NCI-H2107 treated with DMSO at 0.1 percent for 48 hours (cell line): ENCODE measurements around the gene KRTAP6-2.

Source experiments
- DNase-seq: peaks from one replicate; lab custom pipeline; 2025; ENCODE audit not compliant: unreplicated experiment; lab: John Stamatoyannopoulos, UW

KRTAP6-2 gene

DNA sequence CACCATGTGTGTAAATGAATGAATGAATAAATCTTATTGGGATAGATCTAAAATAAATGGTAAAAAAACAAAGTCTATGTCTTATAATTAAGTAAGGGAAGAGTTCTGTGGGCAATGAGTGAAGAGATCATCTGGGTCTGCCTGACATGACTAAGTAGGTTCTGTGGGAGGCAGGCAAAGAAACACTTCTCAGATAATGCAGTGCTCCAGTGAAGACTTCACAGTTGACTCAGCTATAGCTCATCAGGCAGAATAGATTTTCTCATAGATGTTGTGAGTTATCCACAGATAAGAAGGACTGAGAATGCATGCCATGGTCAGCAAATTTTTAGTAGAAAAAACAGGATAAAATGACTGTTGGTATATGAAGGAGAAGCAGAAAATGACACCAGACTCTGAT, 20.9 kb downstream of the KRTAP6-2 start:
- no peak for DNase-seq

GRCh38 chr21:30567617-30568016, 31.1 kb downstream of the KRTAP6-2 start:
- DNase-seq = no peak

- DNase-seq = no peak
Measured at GRCh38 chr21:30563630-30564029, 35.1 kb downstream of the KRTAP6-2 start.

GRCh38 chr21:30563072-30563471, 35.6 kb downstream of the KRTAP6-2 start:
- no peak for DNase-seq

DNA sequence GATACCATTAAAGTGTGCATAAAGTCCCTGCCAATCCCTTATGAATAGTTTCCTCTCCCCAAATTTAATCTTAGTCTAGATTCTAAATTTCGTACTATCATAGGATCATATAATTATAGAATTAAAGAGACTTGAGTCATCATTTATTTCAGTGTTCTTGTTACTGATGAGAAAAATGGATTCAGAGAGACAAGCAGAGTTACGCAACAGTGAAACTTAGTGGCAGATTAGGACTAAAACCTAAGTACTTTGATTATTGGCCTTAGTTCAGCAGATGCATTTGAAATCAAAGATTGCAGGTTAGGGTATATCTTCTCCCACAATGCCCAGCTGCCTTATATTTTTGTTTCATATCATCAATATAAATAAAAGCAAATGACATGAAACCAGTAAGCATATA, 36.7 kb downstream of the KRTAP6-2 start:
- DNase-seq = no peak

- no peak for DNase-seq
Measured at GRCh38 chr21:30561264-30561895, 37.3 kb downstream of the KRTAP6-2 start, which contains the start of gene KRTAP19-7. Gene KRTAP19-7 (minus strand): TSS chr21:30561314. CDS start chr21:30561289, 25 bp downstream.

DNA sequence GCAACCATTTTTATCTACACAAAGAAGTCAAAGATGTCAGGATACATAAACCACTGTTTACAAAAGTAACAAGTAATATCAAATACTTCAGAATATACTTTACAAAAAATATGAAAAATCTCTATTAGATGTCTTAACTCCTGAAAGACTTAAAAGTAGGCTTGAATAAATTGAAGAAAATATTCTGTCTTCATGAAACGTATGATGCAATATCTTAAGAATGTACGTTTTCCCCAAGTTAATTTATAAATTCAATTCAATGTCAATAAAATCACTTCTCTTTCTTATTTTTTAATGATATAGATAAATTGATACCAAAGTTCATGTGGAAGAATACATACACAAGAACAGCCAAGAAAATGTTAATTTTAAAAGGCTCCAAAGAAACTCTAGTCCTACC, 43.6 kb downstream of the KRTAP6-2 start:
- DNase-seq = no peak

- no peak for DNase-seq
Measured at GRCh38 chr21:30552782-30553181, 45.9 kb downstream of the KRTAP6-2 start.
